Lower leg skin (tissue), 4 donors: ENCODE results near the gene GALR2. TPM values are rescaled to one million over a fixed set of nuclear protein-coding genes. Genes with fewer than 3 reads are reported as not detected.

Experiments
- DNase-seq, 2 donors: peaks; one replicate each; pipeline ENCODE4 v3.0.0-alpha.2; 2019; ENCODE audit warnings: low spot score in 2 of 2
- H3K4me3 ChIP-seq: fragments of 200-600 bp; sonication (generic); 2 replicates; pipeline ENCODE4 v1.5.1; 2017; ENCODE audit warnings: mild to moderate bottlenecking, low read depth; ENCODE audit not compliant: poor library complexity, severe bottlenecking
- POLR2A ChIP-seq, 2 donors: fragments of 450-650 bp; IDR thresholded peaks; one replicate each; pipeline ENCODE4 v1.6.1; 2016 to 2017; ENCODE audit warnings: antibody characterized with exemption in 2 of 2, mild to moderate bottlenecking in 1 of 2, moderate library complexity in 1 of 2
- WGBS, 2 donors: methylation state at CpG; one replicate each; pipeline ENCODE4 v1.1.5; 2018; 5-methylcytosine and 5-hydroxymethylcytosine counted together
- intact Hi-C: fragments of 100-400 bp; cut with DNase I; formaldehyde crosslinking; loops from one replicate; pipeline ENCODE4 v1.15.0; 2023; ENCODE audit warnings: low total_unique reads
- total RNA-seq, 4 donors: library from RNA; depleted of rRNA; stranded (reverse); fragments of >200 nt; gene quantifications; one replicate each; pipeline ENCODE4 v1.1.0, GENCODE V29; 2016
- TF ChIP-seq, protein P1 (sequence below), 3 donors: fragments of 450-650 bp; IDR thresholded peaks; one replicate each; pipeline ENCODE4 v1.5.1; 2016; ENCODE audit warnings: antibody characterized with exemption in 3 of 3, mild to moderate bottlenecking in 3 of 3, moderate library complexity in 2 of 3

The GALR2 gene
- total RNA-seq, 4 donors from 2014 or later = 0.17 to 0.97 TPM; not detected in 2

DNA sequence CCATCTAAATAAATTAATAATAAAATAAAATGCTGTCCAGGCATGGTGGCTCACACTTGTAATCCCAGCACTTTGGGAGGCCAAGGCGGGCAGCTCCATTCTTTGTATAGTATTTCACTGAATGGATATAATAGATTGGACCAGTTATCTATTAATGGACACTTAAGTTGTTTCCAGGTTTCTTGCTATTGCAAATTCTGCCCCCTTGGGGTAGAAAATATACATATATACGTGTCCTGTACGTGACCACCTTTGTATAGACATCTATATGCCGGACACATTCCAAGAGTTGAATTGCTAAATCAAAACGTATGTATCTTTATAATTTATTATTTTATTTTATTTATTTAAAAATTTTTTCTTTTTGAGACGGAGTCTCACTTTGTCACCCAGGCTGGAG, 32.9 kb downstream of the GALR2 start:
- no peak for TF ChIP-seq POLR2A (IDR thresholded peaks at IDR 0.05)
- TF ChIP-seq, protein P1, sequence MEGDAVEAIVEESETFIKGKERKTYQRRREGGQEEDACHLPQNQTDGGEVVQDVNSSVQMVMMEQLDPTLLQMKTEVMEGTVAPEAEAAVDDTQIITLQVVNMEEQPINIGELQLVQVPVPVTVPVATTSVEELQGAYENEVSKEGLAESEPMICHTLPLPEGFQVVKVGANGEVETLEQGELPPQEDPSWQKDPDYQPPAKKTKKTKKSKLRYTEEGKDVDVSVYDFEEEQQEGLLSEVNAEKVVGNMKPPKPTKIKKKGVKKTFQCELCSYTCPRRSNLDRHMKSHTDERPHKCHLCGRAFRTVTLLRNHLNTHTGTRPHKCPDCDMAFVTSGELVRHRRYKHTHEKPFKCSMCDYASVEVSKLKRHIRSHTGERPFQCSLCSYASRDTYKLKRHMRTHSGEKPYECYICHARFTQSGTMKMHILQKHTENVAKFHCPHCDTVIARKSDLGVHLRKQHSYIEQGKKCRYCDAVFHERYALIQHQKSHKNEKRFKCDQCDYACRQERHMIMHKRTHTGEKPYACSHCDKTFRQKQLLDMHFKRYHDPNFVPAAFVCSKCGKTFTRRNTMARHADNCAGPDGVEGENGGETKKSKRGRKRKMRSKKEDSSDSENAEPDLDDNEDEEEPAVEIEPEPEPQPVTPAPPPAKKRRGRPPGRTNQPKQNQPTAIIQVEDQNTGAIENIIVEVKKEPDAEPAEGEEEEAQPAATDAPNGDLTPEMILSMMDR (IDR thresholded peaks at IDR 0.05) = no peak
- H3K4me3 ChIP-seq = no peak overlapping the region
- DNase-seq = no peak
- intact Hi-C loops = no loop called here
- WGBS, 2 donors = 87 to 89% methylated on average over 6 of the region's 6 CpGs

DNA sequence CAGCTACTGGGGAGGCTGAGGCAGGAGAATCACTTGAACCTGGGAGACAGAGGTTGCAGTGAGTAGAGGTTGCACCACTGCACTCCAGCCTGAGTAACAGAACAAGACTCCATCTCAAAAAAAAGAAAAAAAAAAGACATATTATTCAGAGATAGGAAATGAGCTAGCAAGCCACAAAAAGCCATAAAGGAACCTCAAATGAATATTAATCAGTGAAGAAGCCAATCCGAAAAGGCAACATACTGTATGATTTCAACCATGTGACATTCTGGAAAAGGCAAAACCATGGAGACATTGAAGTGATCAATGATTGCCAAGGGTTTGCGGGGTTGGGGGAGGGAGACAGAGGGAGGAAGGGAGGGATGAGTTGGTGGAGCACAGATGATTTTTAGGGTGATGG, 37.4 kb downstream of the GALR2 start:
- intact Hi-C loops = no loop called here
- WGBS, 2 donors = 76 to 83% methylated on average over 2 of the region's 2 CpGs

DNA sequence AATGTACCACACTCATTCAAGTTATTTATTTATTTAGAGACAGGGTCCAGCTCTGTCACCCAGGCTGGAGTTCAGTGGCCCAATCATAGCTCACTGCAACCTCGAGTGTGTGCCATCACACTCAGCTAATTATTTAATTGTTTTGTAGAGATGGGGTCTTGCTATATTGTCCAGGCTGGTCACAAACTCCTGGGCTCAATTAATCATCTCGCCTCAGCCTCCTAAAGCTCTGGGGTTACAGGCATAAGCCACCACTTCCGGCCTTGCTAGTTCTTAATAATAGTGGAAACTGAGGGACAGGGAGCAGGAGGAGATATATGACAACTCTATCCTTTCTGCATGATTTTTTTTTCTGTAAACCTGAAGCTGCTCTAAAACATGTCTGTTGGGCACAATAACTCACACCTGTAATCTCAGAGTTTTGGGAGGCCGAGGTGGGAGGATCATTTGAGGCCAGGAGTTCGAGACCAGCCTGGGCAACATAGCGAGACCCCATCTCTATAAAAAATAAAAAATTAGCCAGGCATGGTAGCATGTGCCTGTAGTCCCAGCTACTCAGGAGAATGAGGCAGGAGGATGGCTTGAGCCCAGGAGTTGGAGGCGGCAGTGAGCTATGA, 40.7 kb downstream of the GALR2 start:
- intact Hi-C loops = no loop called here

More for the DNA sequence above, 37.4 kb downstream of the GALR2 start:
- no peak for DNase-seq
- H3K4me3 ChIP-seq = no peak overlapping the region
- TF ChIP-seq, protein P1 (IDR thresholded peaks at IDR 0.05) = no peak
- TF ChIP-seq POLR2A (IDR thresholded peaks at IDR 0.05) = no peak

DNA sequence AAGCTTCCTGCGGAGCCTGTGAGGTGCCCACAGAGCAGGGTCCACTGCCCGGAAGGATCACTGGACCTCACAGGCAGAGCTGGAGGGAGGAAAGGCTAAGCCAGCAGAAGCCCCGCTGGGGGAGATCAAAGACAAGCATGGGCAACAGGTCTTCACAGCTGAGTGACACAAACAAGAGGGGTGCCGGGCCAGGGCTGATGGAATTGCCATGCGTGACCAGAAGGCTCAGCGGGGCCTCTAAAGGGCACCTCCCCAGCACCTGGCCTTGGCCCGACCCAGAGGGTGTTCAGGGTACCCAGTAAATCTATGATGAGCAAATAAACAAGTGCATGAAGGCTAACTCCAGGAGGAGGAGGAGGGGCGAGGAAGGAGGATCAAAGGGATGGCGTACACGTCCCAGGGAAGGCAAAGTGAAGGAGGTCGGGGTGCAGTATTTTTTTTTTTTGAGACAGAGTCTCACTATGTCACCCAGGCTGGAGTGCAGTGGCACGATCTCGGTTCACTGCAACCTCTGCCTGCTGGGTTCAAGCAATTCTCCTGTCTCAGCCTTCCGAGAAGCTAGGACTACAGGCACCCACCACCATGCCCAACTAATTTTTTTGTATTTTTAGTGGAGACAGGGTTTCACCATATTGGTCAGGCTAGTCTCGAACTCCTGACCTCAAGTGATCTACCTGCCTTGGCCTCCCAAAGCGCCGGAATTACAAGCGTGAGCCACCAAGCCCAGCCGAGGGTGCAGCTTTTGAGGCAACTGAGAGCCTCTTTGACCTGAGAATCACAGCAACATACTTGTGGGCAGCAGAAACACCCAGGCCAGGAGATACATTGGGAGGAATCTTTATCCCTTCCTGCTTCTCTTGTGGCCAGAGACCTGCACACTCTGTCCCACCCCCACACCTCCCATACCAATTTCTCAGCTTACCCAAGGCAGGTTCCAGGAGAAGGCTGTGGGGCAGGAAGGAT, 45.1 kb downstream of the GALR2 start:
- 85 to 86% methylated on average over 19 of the region's 19 CpGs for WGBS, 2 donors
- intact Hi-C loops = loop anchor here (5.0 kb wide), 1 partner anchor 163 kb away; no protein-coding TSS in a partner anchor
- no peak for DNase-seq
- TF ChIP-seq, protein P1 (IDR thresholded peaks at IDR 0.05) = no peak
- TF ChIP-seq POLR2A (IDR thresholded peaks at IDR 0.05) = no peak
- no peak overlapping the region for H3K4me3 ChIP-seq

More for the DNA sequence above, 40.7 kb downstream of the GALR2 start:
- 91 to 95% methylated on average over 7 of the region's 7 CpGs for WGBS, 2 donors
- TF ChIP-seq, protein P1 (IDR thresholded peaks at IDR 0.05) = no peak
- TF ChIP-seq POLR2A (IDR thresholded peaks at IDR 0.05) = no peak
- no peak for DNase-seq
- no peak overlapping the region for H3K4me3 ChIP-seq

DNA sequence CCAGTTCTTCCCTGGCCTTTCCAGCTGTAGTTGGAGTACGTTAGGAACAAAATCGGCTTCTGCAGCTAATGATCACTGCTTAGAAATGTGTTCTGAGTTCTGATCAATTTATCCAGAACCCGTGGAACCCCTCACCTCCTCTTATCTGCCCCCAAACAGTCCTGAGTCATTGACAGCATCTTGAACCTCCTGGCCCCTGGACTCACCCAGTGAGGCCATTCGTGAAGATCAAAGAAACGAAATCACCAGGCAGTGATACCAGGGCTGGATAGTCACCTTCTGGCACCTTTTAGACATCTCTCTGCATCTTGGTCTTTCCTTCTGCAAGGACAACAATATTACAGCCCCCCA, 46.1 kb downstream of the GALR2 start:
- TF ChIP-seq POLR2A (IDR thresholded peaks at IDR 0.05) = no peak
- TF ChIP-seq, protein P1 (IDR thresholded peaks at IDR 0.05) = no peak
- no peak overlapping the region for H3K4me3 ChIP-seq
- DNase-seq = no peak
- WGBS, 2 donors = 92 to 94% methylated on average over 5 of the region's 5 CpGs
- intact Hi-C loops = loop anchor here (5.0 kb wide), 1 partner anchor 162 kb away; no protein-coding TSS in a partner anchor
